ENCODE measurements around the gene DNAH10. TPM values are rescaled to one million over a fixed set of nuclear protein-coding genes. Genes with fewer than 3 reads are reported as not detected.
A peak's percentile ranks its signal among the peaks of the same experiment; 100 is the strongest.
"Not testable (repeated sequence)": the region's sequence is repeated elsewhere in the genome, so short reads cannot be mapped to it uniquely, and the experiment has no call there.

The DNAH10 gene
- total and polyA plus RNA-seq, 2 donors from 2014 or later: 0.24 to 0.28 TPM

GRCh38 chr12:123908884-123909725 is 147.0 kb downstream of the DNAH10 start:
- Histone ChIP-seq H3K9me3 (ENCODE audit: control insufficient read depth in 2 of 3, insufficient read depth in 1 of 3, low read length in 3 of 3) (no peaks in the 10 kb centered on the region), H3K27me3 (ENCODE audit: control insufficient read depth, insufficient read depth, low read length) (no peaks in the 10 kb centered on the region), H3K4me1 (ENCODE audit: control insufficient read depth in 2 of 3, insufficient read depth in 2 of 3, low read depth in 1 of 3, low read length in 3 of 3) (no peaks in the 10 kb centered on the region), H3K27ac (ENCODE audit: low read depth in 2 of 2, low read length in 2 of 2) (no peak overlapping the region), H3K9ac (ENCODE audit: low read length in 3 of 3) (no peak overlapping the region), H3K4me3 (ENCODE audit: low read length in 3 of 3) (no peak overlapping the region), H3K36me3 (ENCODE audit: control insufficient read depth in 2 of 3, insufficient read depth in 3 of 3, low read length in 3 of 3) (no peaks in the 10 kb centered on the region)
- intact Hi-C loops (cut with DNase I): loop anchor here (10.0 kb wide), 1 partner anchor 76 kb away; no protein-coding TSS in a partner anchor
- peak in 1 of 5 donors; percentile 51 for DNase-seq
- no peak for FAIRE-seq
- TF ChIP-seq CTCF (IDR thresholded peaks at IDR 0.05; ENCODE audit: borderline replicate concordance, extremely low read depth, insufficient read depth): no peak

- no peak for DNase-seq
- Histone ChIP-seq H3K4me3 (ENCODE audit: low read length in 3 of 3) (no peak overlapping the region), H3K27ac (ENCODE audit: low read depth in 2 of 2, low read length in 2 of 2) (no peak overlapping the region), H3K9ac (ENCODE audit: low read length in 3 of 3) (no peak overlapping the region), H3K4me1 (ENCODE audit: control insufficient read depth in 2 of 3, insufficient read depth in 2 of 3, low read depth in 1 of 3, low read length in 3 of 3) (no peaks in the 10 kb centered on the region), H3K36me3 (ENCODE audit: control insufficient read depth in 2 of 3, insufficient read depth in 3 of 3, low read length in 3 of 3) (no peaks in the 10 kb centered on the region), H3K27me3 (ENCODE audit: control insufficient read depth, insufficient read depth, low read length) (no peaks in the 10 kb centered on the region), H3K9me3 (ENCODE audit: control insufficient read depth in 2 of 3, insufficient read depth in 1 of 3, low read length in 3 of 3) (no peaks in the 10 kb centered on the region)
- TF ChIP-seq CTCF (IDR thresholded peaks at IDR 0.05; ENCODE audit: borderline replicate concordance, extremely low read depth, insufficient read depth): no peak
- intact Hi-C loops (cut with DNase I): no loop called here
- no peak for FAIRE-seq
Measured at GRCh38 chr12:123910057-123910456, 148.0 kb downstream of the DNAH10 start.

GRCh38 chr12:123910761-123911193 is 148.7 kb downstream of the DNAH10 start:
- no peak for FAIRE-seq
- intact Hi-C loops (cut with DNase I): no loop called here
- no peak overlapping the region for H3K9ac ChIP-seq (ENCODE audit: low read length in 3 of 3)
- no peaks in the 10 kb centered on the region for H3K27me3 ChIP-seq (ENCODE audit: control insufficient read depth, insufficient read depth, low read length)
- TF ChIP-seq CTCF (IDR thresholded peaks at IDR 0.05; ENCODE audit: borderline replicate concordance, extremely low read depth, insufficient read depth): no peak
- H3K9me3 ChIP-seq (ENCODE audit: control insufficient read depth in 2 of 3, insufficient read depth in 1 of 3, low read length in 3 of 3): no peaks in the 10 kb centered on the region
- DNase-seq: no peak
- no peaks in the 10 kb centered on the region for H3K4me1 ChIP-seq (ENCODE audit: control insufficient read depth in 2 of 3, insufficient read depth in 2 of 3, low read depth in 1 of 3, low read length in 3 of 3)
- no peaks in the 10 kb centered on the region for H3K36me3 ChIP-seq (ENCODE audit: control insufficient read depth in 2 of 3, insufficient read depth in 3 of 3, low read length in 3 of 3)
- H3K27ac ChIP-seq (ENCODE audit: low read depth in 2 of 2, low read length in 2 of 2): no peak overlapping the region
- H3K4me3 ChIP-seq (ENCODE audit: low read length in 3 of 3): no peak overlapping the region

GRCh38 chr12:123911672-123912409 is 149.7 kb downstream of the DNAH10 start:
- H3K4me1 ChIP-seq (ENCODE audit: control insufficient read depth in 2 of 3, insufficient read depth in 2 of 3, low read depth in 1 of 3, low read length in 3 of 3); H3K9me3 ChIP-seq (ENCODE audit: control insufficient read depth in 2 of 3, insufficient read depth in 1 of 3, low read length in 3 of 3); intact Hi-C loops (cut with DNase I); H3K4me3 ChIP-seq (ENCODE audit: low read length in 3 of 3); H3K27ac ChIP-seq (ENCODE audit: low read depth in 2 of 2, low read length in 2 of 2); DNase-seq; H3K36me3 ChIP-seq (ENCODE audit: control insufficient read depth in 2 of 3, insufficient read depth in 3 of 3, low read length in 3 of 3); H3K9ac ChIP-seq (ENCODE audit: low read length in 3 of 3); FAIRE-seq; H3K27me3 ChIP-seq (ENCODE audit: control insufficient read depth, insufficient read depth, low read length): not testable (repeated sequence)
